Measurements from ENCODE around the gene NANOS3.
"Not testable (repeated sequence)": the region's sequence is repeated elsewhere in the genome, so short reads cannot be mapped to it uniquely, and the experiment has no call there.

The NANOS3 gene

DNA sequence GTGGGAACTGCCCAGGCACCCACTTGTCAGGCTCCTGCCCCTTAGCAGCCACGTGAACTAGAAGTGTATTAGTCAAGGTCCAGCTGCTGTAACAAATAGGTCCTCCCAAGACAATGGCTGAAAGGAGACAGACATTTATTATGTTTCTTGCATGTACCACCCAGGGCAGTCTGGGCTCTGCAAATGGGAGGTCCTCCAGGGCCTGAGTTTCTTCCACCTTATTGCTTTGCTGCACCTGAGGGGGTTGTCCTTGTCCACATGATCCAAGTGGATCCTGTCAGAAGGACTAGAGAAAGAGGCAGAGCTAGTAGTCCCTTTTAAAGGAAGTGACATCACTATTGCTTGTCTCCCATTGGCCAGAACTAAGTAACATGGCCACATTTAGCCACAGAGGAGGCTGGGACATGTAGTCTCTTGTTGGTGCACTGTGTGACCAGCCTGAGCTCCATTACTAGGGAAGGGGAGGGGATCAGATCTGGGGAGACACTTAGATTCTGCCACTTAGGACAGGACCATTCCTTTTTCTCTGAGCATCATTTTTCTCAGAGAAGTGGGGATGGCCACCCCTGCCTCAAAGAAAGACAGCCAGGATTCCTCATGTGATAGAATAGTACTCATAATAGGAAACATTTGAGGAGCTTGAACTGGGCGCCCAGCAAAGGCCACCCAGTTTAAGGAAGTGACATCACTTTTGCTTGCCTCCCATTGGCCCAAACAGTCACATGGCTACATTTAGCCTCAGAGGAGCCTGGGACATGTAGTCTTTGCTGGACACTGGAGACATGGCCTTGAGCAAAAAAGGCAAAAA, 44.2 kb downstream of the NANOS3 start:
- peak in 2 of 14 donors; percentile 6 to 38 for DNase-seq

DNA sequence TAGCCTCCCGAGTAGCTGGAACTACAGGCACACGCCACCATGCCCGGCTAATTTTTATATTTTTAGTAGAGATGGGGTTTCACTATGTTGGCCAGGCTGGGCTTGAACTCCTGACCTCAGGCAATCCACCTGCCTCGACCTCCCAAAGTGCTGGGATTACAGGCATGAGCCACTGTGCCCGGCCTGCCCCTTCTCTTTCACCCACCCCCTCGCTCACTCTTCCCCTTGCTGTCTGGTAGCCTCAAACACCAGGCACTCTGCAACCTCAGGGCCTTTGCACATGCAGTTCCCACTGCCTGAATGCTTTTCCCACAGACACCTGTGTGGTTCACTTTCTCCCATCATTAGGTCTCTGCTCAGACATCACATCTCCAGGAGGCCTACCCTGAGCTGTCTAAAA, 45.2 kb downstream of the NANOS3 start:
- not testable (repeated sequence) for DNase-seq

DNA sequence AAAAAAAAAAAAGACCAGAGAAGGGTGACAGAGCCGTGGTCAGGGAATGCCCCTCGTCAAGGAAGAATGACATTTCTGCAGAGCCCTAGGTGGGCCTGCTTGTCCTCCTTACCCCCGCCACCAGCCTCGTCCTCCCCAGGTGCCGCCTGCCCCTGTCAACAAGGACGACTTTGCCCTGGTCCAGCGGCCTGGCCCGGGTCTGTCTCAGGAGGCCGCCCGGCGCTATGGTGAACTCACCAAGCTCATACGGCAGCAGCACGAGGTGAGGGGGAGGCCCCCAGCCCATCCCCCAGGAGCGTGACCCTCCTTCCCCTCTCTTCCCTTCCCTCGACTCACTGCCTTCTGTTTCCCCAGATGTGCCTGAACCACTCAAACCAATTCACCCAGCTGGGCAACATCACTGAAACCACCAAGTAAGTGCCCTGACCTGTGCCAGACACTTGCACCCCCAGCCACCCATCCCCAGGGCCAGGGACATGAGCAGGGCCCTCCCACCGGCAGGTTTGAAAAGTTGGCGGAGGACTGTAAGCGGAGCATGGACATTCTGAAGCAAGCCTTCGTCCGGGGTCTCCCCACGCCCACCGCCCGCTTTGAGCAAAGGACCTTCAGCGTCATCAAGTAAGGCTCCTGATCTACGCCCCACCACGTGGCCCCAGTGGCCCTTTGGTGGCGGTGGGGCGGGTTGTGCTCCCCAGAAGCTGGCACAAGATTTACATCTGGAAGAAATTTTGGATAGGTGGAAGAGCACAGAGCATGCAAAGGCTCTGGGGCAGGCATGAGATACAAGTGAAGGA, 46.5 kb downstream of the NANOS3 start:
- no peak for DNase-seq

DNA sequence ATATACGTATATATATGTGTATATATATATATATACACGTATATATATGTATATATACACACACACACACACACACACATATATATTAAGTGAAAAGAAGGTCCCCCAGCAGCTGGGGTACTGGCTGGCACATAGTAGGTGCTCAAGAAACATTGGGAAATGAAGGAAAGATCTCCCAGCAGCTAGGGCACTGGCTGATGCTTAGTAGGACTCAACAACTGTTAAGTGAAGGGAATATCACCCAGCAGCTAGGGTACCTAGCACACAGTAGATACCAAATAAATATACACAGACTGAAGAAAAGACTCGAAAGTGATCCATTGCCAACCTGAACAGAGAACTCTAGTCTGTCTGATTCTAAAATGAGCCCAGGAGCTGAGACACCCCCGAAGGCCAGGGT, 49.1 kb downstream of the NANOS3 start:
- no peak for DNase-seq

DNA sequence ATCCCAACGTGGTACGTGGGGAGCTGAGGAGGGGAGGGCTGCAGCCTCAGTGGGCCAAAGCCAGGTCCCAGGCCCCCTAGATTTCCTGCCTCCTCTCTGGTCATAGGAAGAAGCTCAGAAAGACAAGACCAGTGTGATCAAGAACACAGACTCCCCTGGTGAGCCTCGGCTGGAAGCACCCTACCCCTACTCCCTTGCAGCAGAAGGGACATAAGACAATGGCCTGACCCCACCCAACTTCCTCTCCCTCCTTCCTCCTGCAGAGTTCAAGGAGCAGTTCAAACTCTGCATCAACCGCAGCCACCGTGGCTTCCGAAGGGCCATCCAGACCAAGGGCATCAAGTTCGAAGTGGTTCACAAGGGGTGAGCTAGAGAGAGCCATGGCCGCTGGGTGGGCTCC, 49.8 kb downstream of the NANOS3 start:
- no peak for DNase-seq

DNA sequence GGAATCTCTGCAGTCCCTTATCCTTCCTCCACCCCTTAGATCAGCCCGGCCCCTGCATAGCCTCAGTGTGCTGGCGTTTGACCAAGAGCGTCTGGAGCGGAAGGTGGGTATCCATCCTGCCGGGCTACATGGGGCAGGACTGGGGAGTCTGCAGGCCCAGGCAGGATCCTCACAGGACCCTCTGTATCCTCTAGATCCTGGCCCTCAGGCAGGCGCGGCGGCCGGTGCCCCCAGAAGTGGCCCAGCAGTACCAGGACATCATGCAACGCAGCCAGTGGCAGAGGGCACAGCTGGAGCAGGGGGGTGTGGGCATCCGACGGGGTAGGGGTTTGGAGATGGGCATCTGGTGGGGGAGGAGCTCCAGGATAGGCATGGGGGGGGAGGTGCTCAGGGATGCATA, 52.4 kb downstream of the NANOS3 start:
- no peak for DNase-seq

DNA sequence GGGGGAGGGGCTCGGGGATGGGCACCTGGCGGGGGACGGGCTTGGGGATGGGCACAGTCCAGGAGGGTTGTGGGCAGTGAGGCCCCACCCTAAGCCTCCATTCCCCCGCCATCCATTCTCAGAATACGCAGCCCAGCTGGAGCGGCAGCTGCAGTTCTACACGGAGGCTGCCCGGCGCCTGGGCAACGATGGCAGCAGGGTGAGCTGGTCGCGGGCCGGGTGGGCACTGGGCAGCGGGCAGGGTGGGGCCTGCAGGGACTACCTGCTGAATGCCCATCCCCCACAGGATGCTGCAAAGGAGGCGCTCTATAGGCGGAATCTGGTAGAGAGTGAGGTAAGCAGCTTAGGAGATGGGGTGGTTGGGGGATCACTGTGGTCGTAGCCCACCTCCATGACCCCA, 53.0 kb downstream of the NANOS3 start:
- DNase-seq, result no peak
